Stimulated activated CD4-positive, alpha-beta T cell treated with anti-CD3 and anti-CD28 coated beads, Interleukin-2, amount 100 ng/mL, for 48 hours (primary cell): ENCODE results near the gene PPIL1.
A peak's percentile ranks its signal among the peaks of the same experiment; 100 is the strongest.

Experiments used
- DNase-seq, 2 donors: peaks; one replicate each; pipeline ENCODE4 v3.0.0-alpha.2; 2020

The PPIL1 gene

DNA sequence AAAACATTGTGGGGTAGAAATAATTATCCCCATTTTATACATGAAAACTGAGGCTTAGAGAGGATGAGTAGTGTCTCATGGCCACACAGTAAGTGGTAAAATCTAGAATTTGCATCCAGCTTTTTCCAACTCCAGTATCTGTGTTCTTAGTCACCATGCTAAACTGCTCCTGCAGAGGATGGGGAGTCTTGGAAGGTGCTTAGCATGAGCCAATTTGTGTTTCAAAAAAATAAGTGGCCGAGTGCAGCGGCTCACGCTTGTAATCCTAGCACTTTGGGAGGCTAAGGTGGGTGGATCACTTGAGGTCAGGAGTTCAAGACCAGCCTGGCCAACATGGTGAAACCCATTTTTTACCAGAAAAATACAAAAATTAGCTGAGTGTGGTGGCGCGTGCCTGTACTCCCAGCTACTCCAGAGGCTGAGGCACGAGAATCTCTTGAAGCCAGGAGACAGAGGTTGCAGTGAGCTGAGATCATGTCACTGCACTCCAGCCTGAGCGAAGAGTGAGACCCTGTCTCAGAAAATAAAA lies 13.6 kb upstream of the PPIL1 start:
- DNase-seq: no peak

DNA sequence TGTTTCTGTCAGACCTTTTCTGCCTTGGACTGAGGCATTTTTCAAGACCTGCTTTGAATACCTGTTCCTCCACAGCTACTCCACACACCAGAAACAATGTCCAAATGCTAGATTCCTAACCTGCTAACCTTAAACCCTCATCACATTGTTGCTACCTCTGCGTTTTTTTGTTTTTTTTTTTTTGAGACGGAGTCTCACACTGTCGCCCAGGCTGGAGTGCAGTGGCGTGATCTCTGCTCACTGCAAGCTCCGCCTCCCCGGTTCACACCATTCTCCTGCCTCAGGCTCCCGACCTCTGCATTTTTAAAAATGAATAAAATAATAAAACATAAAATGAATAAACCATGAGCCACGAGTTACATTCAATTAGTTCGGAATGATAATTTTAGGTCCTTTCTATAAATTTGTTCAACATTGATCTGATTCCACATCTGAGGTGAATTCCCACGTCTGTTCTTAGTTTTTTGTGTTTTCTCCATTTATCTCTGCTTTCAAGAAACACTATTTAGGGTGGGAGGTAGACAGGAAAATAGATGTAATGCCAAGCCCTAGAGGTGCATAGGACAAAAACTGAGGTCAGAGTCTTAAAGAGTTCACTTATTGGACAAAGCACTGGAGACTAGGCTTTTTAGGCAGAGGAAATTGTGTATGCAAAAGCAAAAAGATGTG lies 12.5 kb upstream of the PPIL1 start:
- no peak for DNase-seq

- peak; percentile 93 to 95 for DNase-seq
Observed at GRCh38 chr6:36885461-36886401, 11.1 kb upstream of the PPIL1 start, which contains the start of gene C6orf89. TSS of gene C6orf89 (plus strand) at chr6:36885952. CDS start at chr6:36899445, 13,493 bp downstream.

DNA sequence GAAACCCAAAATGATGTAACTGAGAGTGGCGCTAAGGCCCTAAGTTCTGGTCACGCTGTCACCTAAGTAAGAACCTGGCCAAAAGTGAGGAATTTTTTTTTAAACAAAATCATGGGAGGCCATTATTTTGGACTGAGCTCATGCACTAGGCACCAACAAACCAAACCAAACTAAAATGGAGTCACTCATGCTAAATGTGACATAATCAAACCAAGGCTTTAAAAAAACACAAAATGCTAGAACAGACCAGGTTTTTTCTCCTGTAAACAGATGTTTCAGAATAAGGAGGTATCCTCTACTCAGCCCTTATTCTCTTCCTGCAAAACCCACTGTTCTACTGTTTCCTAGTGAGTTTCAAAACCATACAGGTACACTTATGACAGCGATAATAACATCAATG lies 10.0 kb upstream of the PPIL1 start:
- no peak for DNase-seq

DNA sequence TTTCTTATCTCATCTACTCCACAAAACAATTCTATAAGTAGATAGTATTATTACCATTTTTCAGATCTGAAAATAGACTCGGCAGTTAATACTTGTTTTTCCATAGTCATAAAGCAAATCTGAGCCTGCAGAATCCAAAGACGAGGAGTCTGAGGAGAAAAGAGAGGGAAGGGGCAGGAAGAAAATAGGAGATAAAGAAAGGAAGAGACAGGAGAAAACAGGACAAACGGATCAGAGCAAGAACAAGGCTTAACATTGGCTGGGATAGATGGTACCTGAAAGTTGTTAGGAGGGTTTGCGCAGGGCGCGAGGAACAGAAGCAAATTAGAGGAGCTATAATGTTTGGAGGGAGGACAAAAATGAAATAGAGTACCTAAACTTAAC lies 639 bp upstream of the PPIL1 start:
- no peak for DNase-seq

DNA sequence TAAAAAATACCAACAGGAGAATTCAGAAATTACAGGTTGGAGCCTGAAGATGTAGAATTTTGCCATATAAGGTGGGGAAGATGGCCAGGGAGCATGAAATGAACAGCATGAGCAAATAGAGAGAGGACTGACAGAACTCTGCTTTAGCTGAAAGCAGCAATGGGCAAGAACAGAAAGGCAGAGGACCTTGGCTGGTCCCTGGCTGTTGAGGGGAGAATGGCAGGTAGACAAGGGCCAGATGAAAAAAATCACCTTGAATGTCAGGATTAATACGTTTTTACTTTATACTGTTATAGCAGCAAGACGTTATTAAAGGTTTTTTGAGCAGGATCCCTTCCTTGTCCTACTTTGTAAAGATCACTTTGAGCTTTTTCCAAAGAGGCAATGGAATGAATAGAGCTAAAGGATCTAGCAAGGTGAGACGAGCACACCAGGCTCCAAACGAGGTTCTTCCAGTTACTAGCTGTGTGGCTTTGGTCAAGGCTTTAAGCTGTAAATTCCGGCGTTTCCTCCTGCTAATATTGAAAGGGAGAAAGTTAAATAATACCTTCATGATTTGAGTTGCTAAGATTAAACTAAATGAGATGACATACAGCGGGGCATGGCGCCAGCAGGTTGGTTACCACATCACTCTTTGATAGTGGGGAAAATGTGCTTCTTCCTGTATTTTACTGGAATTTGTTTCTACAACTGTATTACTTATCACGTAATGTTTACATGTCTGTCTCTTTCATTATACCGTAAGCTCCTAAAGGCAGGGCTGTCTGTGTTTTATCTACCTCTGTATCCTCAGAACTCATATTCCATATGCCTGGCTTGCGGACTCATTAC lies 776 bp downstream of the PPIL1 start:
- no peak for DNase-seq

DNA sequence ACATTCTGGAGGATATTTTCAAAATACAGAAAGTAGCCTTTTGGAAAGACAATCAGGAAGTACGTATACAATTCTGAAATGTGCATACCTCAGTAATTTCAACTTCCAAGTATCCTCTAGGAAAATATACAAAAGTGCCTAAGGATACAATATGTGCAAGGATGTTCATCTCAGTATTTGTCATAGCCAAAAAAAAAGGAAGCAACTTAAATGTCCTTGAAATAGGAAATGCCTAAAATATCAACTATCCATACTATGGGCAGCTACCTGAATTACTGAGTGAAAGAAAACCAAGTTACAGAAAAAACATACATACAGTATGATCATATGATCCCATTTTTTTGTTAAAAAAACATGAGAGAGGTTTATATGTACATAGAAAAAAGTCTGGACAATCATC lies 1.5 kb downstream of the PPIL1 start:
- no peak for DNase-seq

DNA sequence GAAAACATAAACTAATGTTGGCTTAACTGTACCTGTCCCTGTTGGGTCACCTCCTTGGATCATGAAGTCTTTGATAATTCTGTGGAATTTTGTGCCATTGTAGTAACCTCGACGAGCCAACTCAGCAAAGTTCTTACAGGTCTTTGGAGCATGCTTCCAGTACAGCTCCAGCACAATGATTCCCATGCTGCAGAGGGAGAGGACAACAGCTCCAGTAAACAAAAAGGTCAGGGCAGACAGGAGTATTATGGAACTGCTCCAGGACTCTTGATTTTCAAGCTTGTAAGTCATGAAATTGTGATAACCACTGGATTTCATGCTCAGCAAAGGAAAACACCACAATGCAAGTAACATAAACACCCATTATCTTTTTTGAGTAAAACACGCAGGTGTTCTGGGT lies 2.9 kb downstream of the PPIL1 start:
- DNase-seq: no peak

- DNase-seq: no peak
Observed at GRCh38 chr6:36867471-36868224, 7.0 kb downstream of the PPIL1 start.

GRCh38 chr6:36865835-36866234 lies 8.8 kb downstream of the PPIL1 start:
- DNase-seq: no peak

DNA sequence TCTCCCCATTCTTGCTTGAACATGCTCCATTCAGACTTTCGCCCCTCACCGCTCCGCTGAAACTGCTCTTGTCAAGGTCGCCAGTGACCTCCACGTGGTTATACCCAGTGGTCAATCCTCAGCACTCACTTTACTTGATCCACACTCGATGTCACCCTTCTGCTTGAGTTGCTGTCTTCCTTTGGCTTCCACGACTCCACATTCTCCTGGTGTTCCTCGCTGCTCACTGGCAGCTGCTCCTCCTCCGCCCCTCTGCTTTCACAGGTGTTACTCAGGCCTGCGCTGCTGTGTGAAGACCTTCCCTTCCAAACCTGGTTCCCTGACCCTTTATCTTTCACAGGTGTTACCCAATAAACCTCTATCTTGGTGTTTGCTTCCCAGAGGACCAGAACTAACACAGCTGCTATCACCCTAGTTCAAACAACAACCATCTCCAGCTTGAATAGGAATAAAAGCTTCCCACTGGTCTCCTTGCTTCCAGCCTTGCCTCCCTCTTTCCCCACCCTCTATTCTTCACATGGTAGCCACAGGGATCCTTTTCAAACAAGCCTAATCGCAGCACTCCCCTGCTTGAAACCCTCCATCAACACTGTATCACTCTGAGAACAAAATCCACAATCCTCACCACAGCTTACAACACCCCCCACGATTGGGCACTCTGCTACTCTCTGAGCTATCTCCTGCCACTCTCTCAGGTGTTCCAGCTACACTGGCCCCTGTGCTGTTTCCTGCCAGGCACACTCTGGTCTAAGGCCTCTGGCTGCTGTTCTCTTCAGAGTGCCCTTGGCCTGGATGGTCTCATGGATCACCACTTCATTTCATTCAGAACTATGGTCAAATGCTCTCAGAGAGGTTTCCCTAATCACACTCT lies 10.7 kb downstream of the PPIL1 start:
- no peak for DNase-seq

DNA sequence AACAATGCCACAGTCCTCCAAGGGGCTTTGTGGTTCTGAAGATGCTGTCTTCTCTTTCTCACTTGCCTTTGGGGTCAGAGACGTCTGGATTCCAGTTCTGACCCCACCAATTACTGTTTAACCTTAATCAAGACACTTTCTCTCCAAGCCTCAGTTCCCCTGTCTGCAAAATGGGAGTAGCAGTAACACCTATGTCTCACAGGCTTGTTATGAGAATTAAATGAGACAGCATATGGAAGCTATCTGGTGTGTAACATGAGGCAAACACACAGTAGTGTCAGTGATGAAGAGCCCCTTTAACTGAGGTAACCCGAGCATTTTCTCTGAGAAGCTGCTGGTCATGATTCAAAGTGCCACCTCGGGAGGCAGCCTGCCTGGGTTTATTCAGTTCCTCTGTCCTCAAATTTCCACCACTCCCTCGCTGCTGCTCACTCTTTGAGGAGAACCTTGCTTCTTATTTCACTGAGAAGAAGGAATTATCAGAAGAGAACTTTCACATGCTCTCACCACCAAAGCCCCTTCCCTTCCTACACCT lies 11.7 kb downstream of the PPIL1 start:
- no peak for DNase-seq

- DNase-seq: no peak
Observed at GRCh38 chr6:36862164-36862847, 12.3 kb downstream of the PPIL1 start.

DNA sequence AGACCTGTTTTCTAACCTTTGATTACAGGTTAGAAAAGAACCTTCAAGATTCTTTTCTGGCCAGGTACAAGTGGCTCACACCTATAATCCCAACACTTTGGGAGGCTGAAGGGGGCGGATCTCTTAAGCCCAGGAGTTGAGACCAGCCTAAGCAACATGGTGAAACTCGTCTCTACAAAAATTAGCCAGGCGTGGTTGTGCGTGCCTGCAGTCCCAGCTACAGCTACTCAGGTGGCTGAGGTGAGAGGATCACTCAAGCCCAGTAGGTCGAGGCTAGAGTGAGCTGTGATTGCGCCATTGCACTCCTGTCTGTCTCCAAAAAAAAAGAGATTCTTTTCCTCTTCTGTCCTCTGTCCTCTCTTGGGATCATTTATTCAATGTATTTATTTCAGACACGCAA lies 14.5 kb downstream of the PPIL1 start:
- DNase-seq: no peak

DNA sequence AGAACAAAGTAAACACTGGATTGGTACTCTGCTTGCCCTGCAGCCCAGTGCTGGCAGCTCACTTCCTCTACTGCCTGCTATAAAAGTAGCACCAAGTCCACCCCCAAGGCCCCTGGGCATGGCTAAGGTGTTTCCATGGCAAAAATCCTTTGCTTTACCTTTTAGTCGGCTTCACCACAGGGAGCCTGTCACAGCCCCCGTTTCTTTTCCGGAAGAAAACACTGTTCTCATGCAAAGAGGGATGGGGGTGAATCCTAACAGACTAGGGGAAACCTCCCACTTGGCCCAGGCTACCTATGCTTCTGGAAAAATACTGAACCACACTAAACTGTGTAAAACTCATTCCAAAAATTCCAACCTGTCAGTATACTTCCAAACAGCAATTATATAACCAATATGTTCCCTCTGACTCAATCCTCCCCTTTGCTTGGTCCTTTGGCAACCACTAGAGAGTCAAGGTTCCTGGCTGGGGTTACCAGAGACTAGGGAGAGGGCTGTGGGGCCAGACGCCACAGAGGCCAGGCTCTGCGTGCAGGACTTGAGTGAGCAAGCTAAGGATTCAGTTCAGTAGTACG lies 16.1 kb downstream of the PPIL1 start:
- no peak for DNase-seq

- DNase-seq: no peak
Observed at GRCh38 chr6:36857325-36857724, 17.3 kb downstream of the PPIL1 start.

GRCh38 chr6:36856277-36856676 lies 18.3 kb downstream of the PPIL1 start:
- DNase-seq: no peak

- DNase-seq: no peak
Observed at GRCh38 chr6:36855750-36856149, 18.9 kb downstream of the PPIL1 start.

GRCh38 chr6:36853325-36853724 lies 21.3 kb downstream of the PPIL1 start:
- no peak for DNase-seq
